ENCODE measurements around the gene AVEN. TPM values are rescaled to one million over a fixed set of nuclear protein-coding genes. Genes with fewer than 3 reads are reported as not detected.

Gene AVEN
- total and polyA plus RNA-seq, 2 donors (not counting 3 experiments of a cell fraction or from before 2014, with no cell fraction given): 7.7 to 23.3 TPM

- ChIA-PET POLR2A (no interaction called here), CTCF (interaction anchor here (0.6 kb wide), 1 partner anchor 162 kb away, joined by 3 read pairs; no protein-coding TSS in a partner anchor)
- Histone ChIP-seq H3K4me2 (ENCODE audit: insufficient read depth, low read length) (no peak overlapping the region), H3K9ac (replicated peaks; ENCODE audit: extremely low read depth, insufficient read depth, low read length) (no peak overlapping the region), H3K9me1 (replicated peaks; ENCODE audit: control insufficient read depth, extremely low read depth, insufficient read depth, low read length) (no peaks in the 10 kb centered on the region), H2AFZ (ENCODE audit: low read depth, low read length) (no peak overlapping the region), H4K20me1 (replicated peaks; ENCODE audit: control insufficient read depth, extremely low read depth, insufficient read depth, low read length) (no peaks in the 10 kb centered on the region), H3K9me3 (replicated peaks; ENCODE audit: control insufficient read depth, insufficient read depth, low read length) (no peaks in the 10 kb centered on the region), H3K4me3 (replicated peaks in 1 of 3; ENCODE audit: insufficient read depth in 1 of 3, low read depth in 1 of 3, low read length in 3 of 3) (no peak overlapping the region), H3K79me2 (ENCODE audit: control insufficient read depth, insufficient read depth, low read length) (no peaks in the 10 kb centered on the region), H3K27ac (ENCODE audit: insufficient read depth, low read depth, low read length) (no peak overlapping the region), H3K4me1 (ENCODE audit: control insufficient read depth, extremely low read depth, insufficient read depth, low read length) (no peaks in the 10 kb centered on the region), H3K27me3 (ENCODE audit: control insufficient read depth in 2 of 2, insufficient read depth in 2 of 2, low read length in 2 of 2) (no peaks in the 10 kb centered on the region), H3K36me3 (ENCODE audit: control insufficient read depth in 2 of 2, extremely low read depth in 1 of 2, insufficient read depth in 2 of 2, low read length in 2 of 2) (no peaks in the 10 kb centered on the region)
- intact Hi-C loops (cut with micrococcal nuclease) (no loop called here), dilution Hi-C loops (cut with MboI; ENCODE audit: extremely low pct_ligation_motif_present, low sequenced_read_pairs) (no loop called here)
- DNase-seq (ENCODE audit: low read depth, low spot score): no peak
- FAIRE-seq: no peak
- TF ChIP-seq MYC (IDR thresholded peaks at IDR 0.05; ENCODE audit: low read depth, low read length): no peak
- no peak for TF ChIP-seq CTCF (IDR thresholded peaks at IDR 0.05; ENCODE audit: extremely low read depth in 1 of 2, insufficient read depth in 1 of 2, low read depth in 1 of 2, low read length in 2 of 2)
- no peak for TF ChIP-seq GATA2 (IDR thresholded peaks at IDR 0.05; ENCODE audit: insufficient read depth, insufficient read length, low read depth, low read length)
- no peak for TF ChIP-seq EZH2 (IDR thresholded peaks at IDR 0.05; ENCODE audit: borderline replicate concordance, low read depth, low read length, severe bottlenecking)
- no peak for TF ChIP-seq JUN (IDR thresholded peaks at IDR 0.05; ENCODE audit: borderline replicate concordance, insufficient read depth, insufficient read length, low read depth)
- TF ChIP-seq MAX (IDR thresholded peaks at IDR 0.05; ENCODE audit: insufficient read depth, insufficient read length): no peak
- TF ChIP-seq FOS (IDR thresholded peaks at IDR 0.05; ENCODE audit: borderline replicate concordance, insufficient read depth, low read length): no peak
- TF ChIP-seq POLR2AphosphoS5 (IDR thresholded peaks at IDR 0.05; ENCODE audit: insufficient read depth, low read depth, low read length): no peak
- TF ChIP-seq POLR2A (IDR thresholded peaks at IDR 0.05; ENCODE audit: low read depth, low read length): no peak
- BruUV-seq (replicated peaks): no TSS peak
Measured at GRCh38 chr15:33871980-33872379, 167.0 kb downstream of the AVEN start.

Measured in endothelial cell of umbilical vein (primary cell).